Mesendoderm (in vitro differentiated cells): ENCODE measurements around the gene PYGM.

Experiments used
- DNase-seq: peaks from one replicate; pipeline ENCODE4 v3.0.0; 2013
- H2AK5ac ChIP-seq: 2 replicates; pipeline ENCODE4 v1.6.1; 2013; ENCODE audit warnings: low read length, inconsistent platforms
- H2BK120ac ChIP-seq: 2 replicates; pipeline ENCODE4 v1.6.1; 2013; ENCODE audit warnings: low read depth, mild to moderate bottlenecking, low read length, moderate library complexity, mixed read lengths
- H2BK15ac ChIP-seq: replicated peaks from 2 replicates; pipeline ENCODE4 v1.6.1; 2013; ENCODE audit warnings: low read depth, mild to moderate bottlenecking, moderate library complexity
- H2BK5ac ChIP-seq: 2 replicates; pipeline ENCODE4 v1.6.1; 2013; ENCODE audit warnings: low read length, inconsistent platforms
- H3K18ac ChIP-seq: 2 replicates; pipeline ENCODE4 v1.6.1; 2013; ENCODE audit warnings: mild to moderate bottlenecking, low read length, mixed read lengths
- H3K23ac ChIP-seq: one replicate; pipeline ENCODE4 v1.6.1; 2013; ENCODE audit warnings: low read length
- H3K27ac ChIP-seq: 2 replicates; pipeline ENCODE4 v1.5.1; 2013; ENCODE audit warnings: low read depth, mild to moderate bottlenecking, inconsistent platforms, low read length, moderate library complexity
- H3K27me3 ChIP-seq: 2 replicates; pipeline ENCODE4 v1.6.1; 2013; ENCODE audit warnings: low read length, control low read depth, mild to moderate bottlenecking, inconsistent platforms; ENCODE audit not compliant: insufficient read depth, poor library complexity
- H3K36me3 ChIP-seq: 2 replicates; pipeline ENCODE4 v1.6.1; 2013; ENCODE audit warnings: low read length, inconsistent platforms; ENCODE audit not compliant: control insufficient read depth, insufficient read depth
- H3K4ac ChIP-seq: one replicate; pipeline ENCODE4 v1.6.1; 2013; ENCODE audit warnings: low read depth, mild to moderate bottlenecking, low read length, moderate library complexity
- H3K4me1 ChIP-seq: 2 replicates; pipeline ENCODE4 v1.6.1; 2013; ENCODE audit warnings: low read depth, low read length, inconsistent platforms; ENCODE audit not compliant: control insufficient read depth
- H3K4me2 ChIP-seq: 2 replicates; pipeline ENCODE4 v1.6.1; 2013; ENCODE audit warnings: low read length
- H3K4me3 ChIP-seq: 2 replicates; pipeline ENCODE4 v1.5.1; 2013; ENCODE audit warnings: mild to moderate bottlenecking, low read length
- H3K56ac ChIP-seq: one replicate; pipeline ENCODE4 v1.6.1; 2013; ENCODE audit warnings: low read length
- H3K79me1 ChIP-seq: 2 replicates; pipeline ENCODE4 v1.6.1; 2013; ENCODE audit warnings: low read length, inconsistent platforms
- H3K79me2 ChIP-seq: 2 replicates; pipeline ENCODE4 v1.6.1; 2013; ENCODE audit warnings: mild to moderate bottlenecking, low read length; ENCODE audit not compliant: control insufficient read depth, insufficient read depth
- H3K9ac ChIP-seq: 2 replicates; pipeline ENCODE4 v1.6.1; 2013; ENCODE audit warnings: low read length, inconsistent platforms
- H4K5ac ChIP-seq: one replicate; pipeline ENCODE4 v1.6.1; 2013; ENCODE audit warnings: low read length
- H4K8ac ChIP-seq: one replicate; pipeline ENCODE4 v1.6.1; 2013; ENCODE audit warnings: low read depth, mild to moderate bottlenecking, control low read depth, low read length, moderate library complexity
- WGBS: extraction: QIAGEN DNeasy Blood & Tissue Kit; methylation state at CpG from one replicate; pipeline ENCODE4 v1.1.7; 2013; ENCODE audit warnings: low lambda C conversion rate, missing lambda C conversion rate; ENCODE audit not compliant: insufficient coverage; ENCODE audit errors: extremely low coverage; 5-methylcytosine and 5-hydroxymethylcytosine counted together

PYGM gene

DNA sequence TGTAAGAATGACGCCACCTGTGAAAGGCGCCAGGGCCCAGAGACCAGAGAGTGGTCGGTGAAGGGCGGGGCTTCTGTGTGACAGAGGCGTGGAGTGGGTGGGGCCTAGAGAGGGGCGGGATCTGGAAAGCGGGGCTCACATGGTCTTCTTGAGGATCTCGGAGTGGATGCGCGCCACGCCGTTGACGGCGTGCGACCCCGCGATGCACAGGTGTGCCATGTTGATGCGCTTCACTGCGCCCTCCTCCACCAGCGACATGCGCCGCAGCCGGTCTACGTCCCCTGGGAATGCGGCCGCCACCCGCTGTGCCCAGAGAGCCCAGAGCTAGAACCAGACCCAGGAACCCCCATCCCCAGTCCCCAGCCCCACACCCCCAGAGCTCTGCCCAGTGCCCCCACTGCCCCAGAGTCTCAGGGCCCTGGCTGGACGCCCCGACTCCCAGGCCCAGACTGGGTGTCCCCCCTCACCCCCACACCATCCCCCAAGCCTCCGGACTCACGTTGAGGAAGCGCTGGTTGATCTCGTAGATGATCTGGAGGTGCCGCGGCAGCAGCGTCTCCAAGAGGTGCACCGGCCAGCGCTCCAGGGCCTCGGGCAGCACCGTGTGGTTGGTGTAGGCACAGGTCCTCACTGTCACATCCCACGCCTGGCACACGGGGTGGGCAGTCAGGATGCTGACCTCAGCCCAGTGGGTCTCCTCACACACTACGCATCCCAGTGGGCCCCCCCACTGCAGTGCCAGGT lies 6.2 kb downstream of the PYGM start:
- Histone ChIP-seq H2BK15ac (no peak overlapping the region), H3K4ac (no peak overlapping the region), H2BK120ac (no peak overlapping the region), H3K79me2 (no peaks in the 10 kb centered on the region), H3K79me1 (no peaks in the 10 kb centered on the region), H3K36me3 (no peaks in the 10 kb centered on the region), H2AK5ac (no peak overlapping the region), H4K5ac (no peak overlapping the region), H3K27ac (no peak overlapping the region), H3K4me2 (no peak overlapping the region), H2BK5ac (no peak overlapping the region), H3K27me3 (no peaks in the 10 kb centered on the region), H3K56ac (no peak overlapping the region), H3K18ac (no peak overlapping the region), H3K23ac (no peak overlapping the region), H3K9ac (no peak overlapping the region), H3K4me3 (no peak overlapping the region), H4K8ac (no peak overlapping the region), H3K4me1 (no peaks in the 10 kb centered on the region)
- no CpG with 5 or more reads among the region's 43 CpGs for WGBS
- DNase-seq: no peak

DNA sequence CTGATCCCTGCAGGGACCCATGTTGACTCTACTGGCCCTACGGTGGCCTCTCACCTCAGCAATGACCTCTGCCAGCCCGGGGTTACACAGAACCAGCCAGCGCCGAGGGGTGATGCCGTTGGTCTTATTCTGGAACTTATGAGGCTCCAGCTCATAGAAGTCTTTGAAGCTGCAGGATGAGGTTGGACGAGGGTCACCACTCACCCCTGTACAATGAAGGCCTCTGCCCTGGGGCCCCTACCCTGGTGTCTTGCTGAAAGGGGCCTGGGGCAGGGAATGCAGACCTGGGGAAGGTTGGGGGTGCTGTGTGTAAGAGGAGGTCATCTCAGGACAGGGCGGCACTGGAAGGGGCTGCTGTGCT lies 6.8 kb downstream of the PYGM start:
- WGBS: no CpG with 5 or more reads among the region's 7 CpGs

DNA sequence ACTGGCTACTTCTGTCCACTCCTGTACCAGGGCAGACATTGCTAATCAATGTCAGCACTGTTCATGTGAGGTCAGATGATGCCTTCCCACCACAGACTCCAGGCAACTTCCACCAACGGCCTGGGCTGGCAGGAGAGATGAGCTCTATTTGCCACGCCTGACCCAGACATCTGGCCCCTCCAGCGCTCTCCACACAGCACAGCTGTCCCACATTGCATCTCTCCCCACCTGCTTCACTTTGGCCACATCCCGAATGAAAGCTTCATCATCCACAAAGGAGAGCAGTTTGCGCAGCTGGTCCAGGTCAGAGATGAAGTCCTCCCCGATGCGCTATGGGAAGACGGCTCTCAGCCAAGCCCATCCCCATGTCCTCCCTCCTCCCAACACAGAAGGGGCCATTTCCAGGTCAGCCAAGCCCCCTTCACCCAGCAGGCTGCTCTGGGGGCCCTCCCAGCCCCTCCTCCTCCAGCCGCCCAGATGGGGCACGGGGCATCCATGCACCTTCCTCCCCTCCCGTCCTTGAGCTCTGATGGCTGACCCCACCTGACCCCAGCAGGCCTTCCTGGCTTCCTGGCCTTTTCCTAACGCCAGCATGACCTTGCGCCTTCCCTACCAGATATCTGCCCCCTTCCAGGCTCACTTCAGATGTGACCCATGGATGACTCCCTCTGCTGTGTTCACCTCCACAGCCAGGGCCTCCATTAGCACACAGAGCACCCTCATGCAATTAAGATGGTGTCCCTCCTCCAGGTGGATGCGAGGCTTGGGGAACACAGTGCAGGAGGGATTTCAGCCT lies 7.4 kb downstream of the PYGM start:
- Histone ChIP-seq H3K18ac (no peak overlapping the region), H3K27ac (no peak overlapping the region), H3K27me3 (no peaks in the 10 kb centered on the region), H4K8ac (no peak overlapping the region), H3K79me1 (no peaks in the 10 kb centered on the region), H4K5ac (no peak overlapping the region), H3K36me3 (no peaks in the 10 kb centered on the region), H3K23ac (no peak overlapping the region), H3K4me2 (no peak overlapping the region), H2BK120ac (no peak overlapping the region), H3K56ac (no peak overlapping the region), H3K4me1 (no peaks in the 10 kb centered on the region), H3K4me3 (no peak overlapping the region), H2BK15ac (no peak overlapping the region), H3K79me2 (no peaks in the 10 kb centered on the region), H3K9ac (no peak overlapping the region), H3K4ac (no peak overlapping the region), H2BK5ac (no peak overlapping the region), H2AK5ac (no peak overlapping the region)
- DNase-seq: no peak
- WGBS: no CpG with 5 or more reads among the region's 14 CpGs

More for the DNA sequence above, 6.8 kb downstream of the PYGM start:
- H3K18ac ChIP-seq: no peak overlapping the region
- no peaks in the 10 kb centered on the region for H3K27me3 ChIP-seq
- no peak overlapping the region for H3K9ac ChIP-seq
- H3K79me2 ChIP-seq: no peaks in the 10 kb centered on the region
- no peak overlapping the region for H3K56ac ChIP-seq
- H3K23ac ChIP-seq: no peak overlapping the region
- no peak overlapping the region for H2BK5ac ChIP-seq
- no peaks in the 10 kb centered on the region for H3K79me1 ChIP-seq
- no peaks in the 10 kb centered on the region for H3K36me3 ChIP-seq
- H2BK15ac ChIP-seq: no peak overlapping the region
- no peak overlapping the region for H4K5ac ChIP-seq
- H3K4me2 ChIP-seq: no peak overlapping the region
- H3K4me3 ChIP-seq: no peak overlapping the region
- DNase-seq: no peak
- H3K4me1 ChIP-seq: no peaks in the 10 kb centered on the region
- H2AK5ac ChIP-seq: no peak overlapping the region
- H2BK120ac ChIP-seq: no peak overlapping the region
- H3K27ac ChIP-seq: no peak overlapping the region
- H3K4ac ChIP-seq: no peak overlapping the region
- H4K8ac ChIP-seq: no peak overlapping the region

DNA sequence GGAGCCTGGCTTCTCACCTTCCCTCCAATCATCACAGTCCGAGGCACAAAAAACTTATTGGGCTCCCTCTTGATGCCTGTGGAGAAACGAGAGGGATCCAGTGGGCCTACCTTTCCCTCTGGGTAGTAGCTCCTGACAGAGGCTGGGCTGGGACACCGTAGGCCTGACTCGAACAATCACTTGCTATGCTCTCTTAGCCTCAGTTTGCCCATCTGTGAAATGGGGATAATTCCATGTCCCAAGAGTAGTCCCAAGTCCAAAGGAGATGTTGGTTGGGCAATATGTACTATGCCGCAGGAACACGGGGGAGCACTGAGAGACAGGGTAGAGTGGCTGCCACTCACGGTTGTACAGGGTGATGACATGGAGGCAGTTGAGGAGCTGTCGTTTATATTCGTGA lies 8.2 kb downstream of the PYGM start:
- no CpG with 5 or more reads among the region's 9 CpGs for WGBS
- Histone ChIP-seq H2BK120ac (no peak overlapping the region), H3K27me3 (no peaks in the 10 kb centered on the region), H3K36me3 (no peaks in the 10 kb centered on the region), H3K23ac (no peak overlapping the region), H4K8ac (no peak overlapping the region), H3K79me2 (no peaks in the 10 kb centered on the region), H3K4me2 (no peak overlapping the region), H3K79me1 (no peaks in the 10 kb centered on the region), H2BK5ac (no peak overlapping the region), H3K18ac (no peak overlapping the region), H4K5ac (no peak overlapping the region), H3K56ac (no peak overlapping the region), H3K4ac (no peak overlapping the region), H3K9ac (no peak overlapping the region), H3K4me1 (no peaks in the 10 kb centered on the region), H3K27ac (no peak overlapping the region), H2BK15ac (no peak overlapping the region), H3K4me3 (no peak overlapping the region), H2AK5ac (no peak overlapping the region)
- DNase-seq: no peak

DNA sequence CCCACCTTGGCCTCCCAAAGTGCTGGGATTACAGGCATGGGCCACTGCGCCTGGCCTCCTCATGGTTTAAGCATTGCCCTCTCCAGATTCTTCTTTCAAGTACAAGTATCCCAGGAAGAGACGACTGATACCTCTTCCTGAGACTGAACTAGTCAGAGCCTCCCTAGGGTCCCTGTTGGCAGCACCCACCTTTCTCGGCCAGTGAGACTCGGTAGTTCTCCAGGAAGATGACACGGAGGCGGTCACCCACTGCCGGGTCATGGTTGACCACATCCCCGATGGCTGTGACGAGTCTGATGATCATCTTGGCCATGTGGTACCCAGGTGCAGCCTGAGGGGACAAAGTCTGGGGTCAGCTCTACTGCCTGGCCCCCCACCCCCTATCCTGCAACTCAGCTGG lies 8.6 kb downstream of the PYGM start:
- Histone ChIP-seq H3K79me2 (no peaks in the 10 kb centered on the region), H3K79me1 (no peaks in the 10 kb centered on the region), H3K4ac (no peak overlapping the region), H3K4me2 (no peak overlapping the region), H3K4me1 (no peaks in the 10 kb centered on the region), H2BK15ac (no peak overlapping the region), H3K23ac (no peak overlapping the region), H3K18ac (no peak overlapping the region), H3K9ac (no peak overlapping the region), H3K4me3 (no peak overlapping the region), H3K27me3 (no peaks in the 10 kb centered on the region), H2AK5ac (no peak overlapping the region), H4K8ac (no peak overlapping the region), H2BK5ac (no peak overlapping the region), H3K36me3 (no peaks in the 10 kb centered on the region), H2BK120ac (no peak overlapping the region), H3K56ac (no peak overlapping the region), H3K27ac (no peak overlapping the region), H4K5ac (no peak overlapping the region)
- DNase-seq: no peak
- no CpG with 5 or more reads among the region's 9 CpGs for WGBS
